CD4-positive, alpha-beta memory T cell (primary cell): ENCODE results near the gene C10orf90. TPM values are rescaled to one million over a fixed set of nuclear protein-coding genes. Genes with fewer than 3 reads are reported as not detected.

Experiments used
- CTCF ChIA-PET: fragments of 350-600 bp; sonication (Branson Sonifier 250); formaldehyde crosslinking; loops from one replicate; lab custom pipeline; 2021; ENCODE audit warnings: inconsistent platforms; ENCODE audit not compliant: partially characterized antibody; lab: Charles Lee
- POLR2A ChIA-PET: fragments of 350-600 bp; sonication (Branson Sonifier 250); formaldehyde crosslinking; loops from one replicate; lab custom pipeline; 2021; ENCODE audit not compliant: partially characterized antibody; lab: Charles Lee
- DNase-seq, 5 donors: peaks; one replicate each; pipeline versions ENCODE4 v3.0.0 to v3.0.0-alpha.2; 2020 to 2022; ENCODE audit warnings: mixed read lengths in 1 of 5
- H3K27ac ChIP-seq: one replicate; pipeline ENCODE4 v1.7.0; 2013; ENCODE audit warnings: low read depth, low read length
- H3K27me3 ChIP-seq: 2 replicates; pipeline ENCODE4 v1.7.0; 2013; ENCODE audit warnings: mild to moderate bottlenecking, low read length, moderate library complexity; ENCODE audit not compliant: insufficient read depth
- H3K36me3 ChIP-seq: 2 replicates; pipeline ENCODE4 v1.7.0; 2013; ENCODE audit warnings: mild to moderate bottlenecking, low read length, moderate library complexity; ENCODE audit not compliant: insufficient read depth
- H3K4me1 ChIP-seq: 2 replicates; pipeline ENCODE4 v1.7.0; 2013; ENCODE audit warnings: mild to moderate bottlenecking, low read length, moderate library complexity; ENCODE audit not compliant: insufficient read depth
- H3K4me3 ChIP-seq, 2 donors: one replicate each; pipeline ENCODE4 v1.7.0; 2013; ENCODE audit warnings: low read length in 2 of 2, mild to moderate bottlenecking in 1 of 2
- H3K9me3 ChIP-seq, 2 donors: one replicate each; pipeline ENCODE4 v1.7.0; 2013; ENCODE audit warnings: low read length in 2 of 2, control low read depth in 1 of 2; ENCODE audit not compliant: control insufficient read depth in 1 of 2
- H3K27ac Mint-ChIP-seq, 7 donors: one replicate each; pipeline ENCODE4 v1.8.0; 2020 to 2021; ENCODE audit warnings: mixed read lengths in 7 of 7, mild to moderate bottlenecking in 6 of 7, inconsistent platforms in 3 of 7, moderate library complexity in 3 of 7
- H3K27me3 Mint-ChIP-seq, 2 donors: one replicate each; pipeline ENCODE4 v1.8.0; 2020 to 2021; ENCODE audit warnings: mixed read lengths in 2 of 2
- H3K36me3 Mint-ChIP-seq, 2 donors: one replicate each; pipeline ENCODE4 v1.8.0; 2020 to 2021; ENCODE audit warnings: mixed read lengths in 2 of 2, inconsistent platforms in 1 of 2, mild to moderate bottlenecking in 1 of 2
- H3K4me1 Mint-ChIP-seq, 4 donors: one replicate each; pipeline ENCODE4 v1.8.0; 2020 to 2021; ENCODE audit warnings: mixed read lengths in 4 of 4, mild to moderate bottlenecking in 1 of 4
- H3K4me3 Mint-ChIP-seq, 8 donors: one replicate each; pipeline ENCODE4 v1.8.0; 2020 to 2021; ENCODE audit warnings: mixed read lengths in 8 of 8, mild to moderate bottlenecking in 7 of 8, moderate library complexity in 6 of 8, inconsistent platforms in 3 of 8
- H3K9me3 Mint-ChIP-seq, 8 donors: one replicate each; pipeline ENCODE4 v1.8.0; 2020 to 2021; ENCODE audit warnings: mixed read lengths in 8 of 8, mild to moderate bottlenecking in 5 of 8, inconsistent platforms in 3 of 8, moderate library complexity in 1 of 8
- intact Hi-C: fragments of 100-400 bp; cut with micrococcal nuclease; formaldehyde crosslinking; loops from one replicate; pipeline ENCODE4 v1.15.1; 2023
- polyA plus RNA-seq, 2 donors: library from polyadenylated mRNA; unstranded; fragments of 300-500 nt; fragmentation: Illumina TruSeq; gene quantifications; one replicate each; pipeline ENCODE4 v1.2.3, GENCODE V29; 2021
- total RNA-seq, 2 experiments: library from RNA; stranded (reverse); gene quantifications; one replicate each; pipeline ENCODE4 v1.2.3, GENCODE V29; 2021

Gene C10orf90
- total and polyA plus RNA-seq, 4 experiments from 2014 or later = not detected

DNA sequence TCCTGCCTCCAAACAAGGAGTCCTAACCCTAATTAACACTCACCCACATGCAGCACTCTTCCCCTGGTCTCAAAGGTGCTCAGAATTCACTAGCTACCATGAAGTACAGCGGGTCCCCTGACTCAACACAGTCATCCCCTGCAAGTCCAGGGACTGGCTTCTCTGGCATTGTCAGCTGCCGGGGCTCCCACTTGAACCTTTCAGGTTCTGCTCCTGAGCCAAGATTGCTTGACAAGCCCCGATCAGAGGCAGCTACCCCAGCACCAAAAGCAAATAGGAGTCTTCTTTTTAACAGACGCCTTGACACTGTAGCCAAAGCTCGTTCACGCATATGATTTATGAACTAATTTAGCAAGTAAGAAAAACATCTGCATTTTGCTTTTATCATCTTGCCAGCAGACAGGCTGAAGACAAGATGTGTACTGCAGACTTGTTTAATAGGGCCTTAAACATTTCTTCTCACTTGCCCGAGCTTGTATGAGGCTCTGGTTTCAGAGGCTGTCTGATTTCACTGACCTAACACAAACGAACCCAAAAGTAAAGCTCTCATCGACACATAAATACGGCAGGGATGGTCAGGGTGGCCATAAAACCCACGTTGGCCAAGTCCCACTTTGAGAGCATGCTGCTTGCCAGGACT lies 214.6 kb downstream of the C10orf90 start:
- intact Hi-C loops = no loop called here
- POLR2A ChIA-PET = no interaction called here
- H3K4me1 ChIP-seq = no peaks in the 10 kb centered on the region
- Mint-ChIP-seq H3K9me3 (peaks cover 0 to 4% (median 0%) of the 10 kb centered on the region in 8 donors), H3K27me3 (peaks cover 0 to 1% of the 10 kb centered on the region in 2 donors), H3K4me1 (peaks cover 0 to 4% (median 0%) of the 10 kb centered on the region in 4 donors), H3K27ac (no peak overlapping the region), H3K36me3 (no peaks in the 10 kb centered on the region), H3K4me3 (no peak overlapping the region)
- no peak overlapping the region for H3K4me3 ChIP-seq
- no peaks in the 10 kb centered on the region for H3K27me3 ChIP-seq
- no peaks in the 10 kb centered on the region for H3K9me3 ChIP-seq
- DNase-seq = no peak
- no peak overlapping the region for H3K27ac ChIP-seq
- H3K36me3 ChIP-seq = no peaks in the 10 kb centered on the region
- CTCF ChIA-PET = no interaction called here

GRCh38 chr10:126455036-126455765 lies 215.3 kb downstream of the C10orf90 start:
- Mint-ChIP-seq H3K9me3 (peaks cover 0 to 4% (median 0%) of the 10 kb centered on the region in 8 donors), H3K4me1 (peaks cover 0 to 4% (median 0%) of the 10 kb centered on the region in 4 donors), H3K27me3 (peaks cover 0 to 1% of the 10 kb centered on the region in 2 donors), H3K27ac (no peak overlapping the region), H3K36me3 (no peaks in the 10 kb centered on the region), H3K4me3 (no peak overlapping the region)
- Histone ChIP-seq H3K27ac (no peak overlapping the region), H3K4me3 (no peak overlapping the region), H3K4me1 (no peaks in the 10 kb centered on the region), H3K27me3 (no peaks in the 10 kb centered on the region), H3K36me3 (no peaks in the 10 kb centered on the region), H3K9me3 (no peaks in the 10 kb centered on the region)
- ChIA-PET CTCF (no interaction called here), POLR2A (no interaction called here)
- intact Hi-C loops = no loop called here
- DNase-seq = no peak

- no peaks in the 10 kb centered on the region for H3K27me3 ChIP-seq
- POLR2A ChIA-PET = interaction anchor here (0.5 kb wide), 1 partner anchor 55 kb away, joined by 3 read pairs; no protein-coding TSS in a partner anchor
- no peaks in the 10 kb centered on the region for H3K36me3 Mint-ChIP-seq
- H3K4me3 ChIP-seq = no peak overlapping the region
- no peaks in the 10 kb centered on the region for H3K4me1 Mint-ChIP-seq
- peaks cover 0 to 4% (median 0%) of the 10 kb centered on the region in 8 donors for H3K9me3 Mint-ChIP-seq
- H3K9me3 ChIP-seq = no peaks in the 10 kb centered on the region
- CTCF ChIA-PET = interaction anchor here (0.9 kb wide), 1 partner anchor 10 kb away, joined by 3 read pairs; no protein-coding TSS in a partner anchor
- H3K36me3 ChIP-seq = no peaks in the 10 kb centered on the region
- intact Hi-C loops = no loop called here
- DNase-seq = no peak
- H3K27me3 Mint-ChIP-seq = no peaks in the 10 kb centered on the region
- H3K27ac Mint-ChIP-seq = no peak overlapping the region
- H3K27ac ChIP-seq = no peak overlapping the region
- no peaks in the 10 kb centered on the region for H3K4me1 ChIP-seq
- H3K4me3 Mint-ChIP-seq = no peak overlapping the region
Observed at GRCh38 chr10:126454045-126454751, 216.3 kb downstream of the C10orf90 start.

DNA sequence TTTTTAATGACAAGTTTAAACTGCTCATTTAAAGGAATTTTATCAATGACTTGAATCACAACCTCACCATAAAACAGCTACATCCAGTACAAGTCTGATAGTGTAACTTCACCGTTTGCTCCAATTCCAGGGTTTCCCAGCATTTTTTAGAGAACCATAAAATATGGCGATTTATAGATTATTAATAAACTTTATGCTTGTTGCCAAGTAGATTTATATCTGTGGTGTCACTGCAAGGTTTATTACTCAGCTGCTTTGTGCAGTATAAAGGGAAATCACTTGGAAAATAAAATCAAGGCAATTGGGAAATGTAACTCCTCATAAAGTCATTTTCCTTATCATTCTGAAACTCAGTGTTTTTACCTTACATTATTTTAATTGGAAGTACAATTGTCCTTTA lies 218.2 kb downstream of the C10orf90 start:
- POLR2A ChIA-PET = no interaction called here

GRCh38 chr10:126448091-126448490 lies 222.4 kb downstream of the C10orf90 start:
- intact Hi-C loops = no loop called here

More for the DNA sequence above, 218.2 kb downstream of the C10orf90 start:
- H3K4me1 Mint-ChIP-seq = no peaks in the 10 kb centered on the region
- no peaks in the 10 kb centered on the region for H3K9me3 ChIP-seq
- H3K4me1 ChIP-seq = no peaks in the 10 kb centered on the region
- DNase-seq = no peak
- H3K27ac ChIP-seq = no peak overlapping the region
- H3K27me3 ChIP-seq = no peaks in the 10 kb centered on the region
- no peak overlapping the region for H3K4me3 Mint-ChIP-seq
- intact Hi-C loops = no loop called here
- CTCF ChIA-PET = no interaction called here
- H3K27ac Mint-ChIP-seq = no peak overlapping the region
- no peak overlapping the region for H3K4me3 ChIP-seq
- peaks cover 0 to 4% (median 1%) of the 10 kb centered on the region in 8 donors for H3K9me3 Mint-ChIP-seq
- H3K36me3 Mint-ChIP-seq = no peaks in the 10 kb centered on the region
- H3K27me3 Mint-ChIP-seq = no peaks in the 10 kb centered on the region
- H3K36me3 ChIP-seq = no peaks in the 10 kb centered on the region

GRCh38 chr10:126439942-126440341 lies 230.6 kb downstream of the C10orf90 start:
- CTCF ChIA-PET = no interaction called here
- Mint-ChIP-seq H3K4me1 (peaks cover 0 to 4% (median 0%) of the 10 kb centered on the region in 4 donors), H3K27ac (no peak overlapping the region), H3K9me3 (peaks cover 0 to 6% (median under 1%) of the 10 kb centered on the region in 8 donors), H3K27me3 (peaks cover 0 to 2% of the 10 kb centered on the region in 2 donors), H3K4me3 (no peak overlapping the region), H3K36me3 (no peaks in the 10 kb centered on the region)
- intact Hi-C loops = no loop called here
- no peaks in the 10 kb centered on the region for H3K27me3 ChIP-seq
- no peak overlapping the region for H3K4me3 ChIP-seq
- H3K27ac ChIP-seq = no peak overlapping the region
- no peak for DNase-seq
- H3K4me1 ChIP-seq = no peaks in the 10 kb centered on the region
- H3K36me3 ChIP-seq = no peaks in the 10 kb centered on the region
- POLR2A ChIA-PET = no interaction called here
- H3K9me3 ChIP-seq = no peaks in the 10 kb centered on the region

More at GRCh38 chr10:126448091-126448490, 222.4 kb downstream of the C10orf90 start:
- ChIA-PET POLR2A (no interaction called here), CTCF (interaction anchor here (0.6 kb wide), 1 partner anchor 29 kb away, joined by 4 read pairs; no protein-coding TSS in a partner anchor)
- Histone ChIP-seq H3K27me3 (no peaks in the 10 kb centered on the region), H3K4me3 (no peak overlapping the region), H3K27ac (no peak overlapping the region), H3K4me1 (no peaks in the 10 kb centered on the region), H3K9me3 (no peaks in the 10 kb centered on the region), H3K36me3 (no peaks in the 10 kb centered on the region)
- DNase-seq = no peak
- Mint-ChIP-seq H3K4me3 (no peak overlapping the region), H3K36me3 (no peaks in the 10 kb centered on the region), H3K9me3 (peaks cover 0 to 9% (median 2%) of the 10 kb centered on the region in 8 donors), H3K27ac (no peak overlapping the region), H3K27me3 (no peaks in the 10 kb centered on the region), H3K4me1 (no peaks in the 10 kb centered on the region)

DNA sequence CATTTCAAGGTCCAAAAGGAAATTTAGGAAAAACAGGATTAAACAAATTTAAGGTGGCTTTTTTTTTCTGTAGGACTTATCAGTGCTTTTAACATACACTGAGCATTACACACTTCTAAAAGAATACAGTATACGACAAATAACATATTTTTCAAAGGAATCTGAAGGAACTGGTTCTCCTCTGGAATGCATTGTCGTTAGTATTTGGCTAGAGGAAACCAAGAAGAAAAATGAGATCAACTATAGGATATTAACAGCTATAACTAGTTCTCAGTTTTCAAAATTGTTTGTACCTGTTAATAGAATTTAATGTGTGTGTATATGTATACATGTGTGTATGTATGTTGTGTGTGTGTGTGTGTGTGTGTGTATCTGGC lies 232.1 kb downstream of the C10orf90 start:
- no peaks in the 10 kb centered on the region for H3K4me1 ChIP-seq
- Mint-ChIP-seq H3K9me3 (peaks cover 0 to 3% (median under 1%) of the 10 kb centered on the region in 8 donors), H3K36me3 (no peaks in the 10 kb centered on the region), H3K27ac (no peak overlapping the region), H3K27me3 (peaks cover 0 to 2% of the 10 kb centered on the region in 2 donors), H3K4me1 (peaks cover 0 to 5% (median 0%) of the 10 kb centered on the region in 4 donors), H3K4me3 (no peak overlapping the region)
- no peak for DNase-seq
- intact Hi-C loops = no loop called here
- no peak overlapping the region for H3K4me3 ChIP-seq
- H3K9me3 ChIP-seq = no peaks in the 10 kb centered on the region
- ChIA-PET POLR2A (no interaction called here), CTCF (no interaction called here)
- no peak overlapping the region for H3K27ac ChIP-seq
- no peaks in the 10 kb centered on the region for H3K36me3 ChIP-seq
- no peaks in the 10 kb centered on the region for H3K27me3 ChIP-seq
